Activated naive CD4-positive, alpha-beta T cell treated with anti-CD3 and anti-CD28 coated beads, Interleukin-2, amount 50 U/mL, for 16 hours (primary cell): ENCODE measurements around the gene CENPH.
"Not testable (repeated sequence)": the region's sequence is repeated elsewhere in the genome, so short reads cannot be mapped to it uniquely, and the experiment has no call there.

ENCODE experiments used
- DNase-seq: peaks from one replicate; pipeline ENCODE4 v3.0.0-alpha.2; 2020

The CENPH gene

GRCh38 chr5:69189162-69190086 lies at the start of gene CENPH:
CENPH (plus strand) TSS chr5:69189583; CDS start chr5:69189635, 52 bp downstream.
- DNase-seq: peak; percentile 89

- not testable (repeated sequence) for DNase-seq
Measured at GRCh38 chr5:69140239-69140638, 49.1 kb upstream of the CENPH start.

DNA sequence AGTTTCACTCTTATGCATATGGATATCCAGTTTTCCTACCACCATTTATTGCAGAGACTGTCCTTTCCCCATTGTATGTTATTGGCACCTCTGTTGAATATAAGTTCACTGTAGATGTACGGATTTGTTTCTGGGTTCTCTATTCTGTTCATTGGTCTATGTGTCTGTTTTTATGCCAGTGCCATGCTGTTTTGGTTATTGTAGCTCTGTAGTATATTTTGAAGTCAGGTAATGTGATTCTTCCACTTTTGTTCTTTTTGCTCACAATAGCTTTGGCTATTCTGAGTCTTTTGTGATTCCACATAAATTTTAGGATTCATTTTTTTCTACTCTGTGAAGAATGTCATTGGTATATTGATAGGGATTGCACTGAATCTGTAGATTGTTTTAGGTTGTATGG lies 48.6 kb upstream of the CENPH start:
- no peak for DNase-seq

DNA sequence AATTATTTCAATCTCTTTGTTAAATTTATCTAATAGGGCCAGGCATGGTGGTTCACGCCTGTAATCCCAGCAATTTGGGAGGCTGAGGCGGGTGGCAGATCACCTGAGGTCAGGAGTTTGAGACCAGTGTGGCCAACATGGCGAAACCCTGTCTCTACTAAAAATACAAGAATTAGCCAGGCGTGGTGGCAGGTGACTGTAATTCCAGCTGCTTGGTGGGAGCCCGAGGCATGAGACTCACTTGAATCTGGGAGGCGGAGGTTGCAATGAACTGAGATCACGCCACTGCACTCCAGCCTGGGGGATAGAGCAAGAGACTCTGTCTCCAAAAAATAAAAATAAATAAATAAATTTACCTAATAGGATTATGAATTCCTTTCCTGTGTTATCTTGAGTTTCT lies 40.8 kb upstream of the CENPH start:
- not testable (repeated sequence) for DNase-seq

- no peak for DNase-seq
Measured at GRCh38 chr5:69148981-69149675, 40.3 kb upstream of the CENPH start.

DNA sequence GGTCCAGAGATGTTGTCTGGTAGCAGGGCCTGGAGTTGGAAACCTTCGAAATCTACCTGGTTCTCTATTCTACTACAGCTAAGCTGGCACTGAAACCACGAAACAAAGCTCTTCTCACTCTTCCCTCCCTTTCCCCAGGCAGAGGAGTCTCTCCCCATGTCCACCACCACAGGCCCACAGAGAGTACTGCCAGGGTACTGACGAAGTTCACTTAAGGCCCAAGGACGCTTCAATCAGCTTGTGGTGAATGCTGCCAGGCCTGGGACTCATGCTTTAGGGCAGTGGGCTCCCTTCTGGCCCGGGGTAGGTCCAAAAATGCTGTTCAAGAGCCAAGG lies 39.7 kb upstream of the CENPH start:
- DNase-seq: no peak

- no peak for DNase-seq
Measured at GRCh38 chr5:69152731-69153130, 36.7 kb upstream of the CENPH start.

GRCh38 chr5:69156456-69156855 lies 32.9 kb upstream of the CENPH start:
- DNase-seq: no peak

DNA sequence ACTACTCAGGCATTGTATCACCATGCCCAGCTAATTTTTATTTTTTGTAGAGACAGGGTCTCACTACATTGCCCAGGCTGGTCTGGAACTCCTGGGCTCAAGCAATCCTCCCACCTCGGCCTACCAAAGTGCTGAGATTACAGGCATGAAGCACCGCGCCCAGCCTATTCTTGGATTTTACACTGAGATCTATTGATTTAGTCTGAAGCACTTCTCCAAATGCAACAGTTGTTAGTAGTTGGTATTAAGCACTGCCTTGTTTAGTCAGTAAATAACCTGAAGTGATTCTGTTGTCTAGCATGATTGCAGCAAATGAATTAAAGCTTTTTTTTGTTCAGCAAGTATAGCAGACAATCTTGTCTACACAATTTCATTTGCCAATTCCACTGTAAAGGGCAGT lies 31.3 kb upstream of the CENPH start:
- DNase-seq: no peak

DNA sequence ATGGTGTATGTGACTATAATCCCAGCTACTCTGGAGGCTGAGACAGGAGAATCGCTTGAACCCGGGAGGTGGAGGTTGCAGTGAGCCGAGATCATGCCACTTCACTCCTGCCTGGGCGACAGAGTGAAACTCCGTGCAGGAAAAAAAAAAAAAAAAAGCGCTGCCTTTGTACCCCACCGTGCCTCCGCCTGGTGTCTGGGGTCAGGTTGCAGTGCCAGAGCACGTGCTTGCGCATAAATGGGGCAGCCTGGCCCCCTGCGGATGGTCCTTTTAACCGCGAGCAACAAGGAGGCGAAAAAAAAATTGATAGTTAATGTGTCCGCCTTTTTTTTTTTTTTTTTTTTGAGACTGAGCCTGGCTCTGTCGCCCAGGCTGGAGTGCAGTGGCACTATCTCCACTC lies 28.7 kb upstream of the CENPH start:
- no peak for DNase-seq

GRCh38 chr5:69166686-69167492 lies 22.5 kb upstream of the CENPH start, which contains the start of gene CCNB1:
CCNB1 (plus strand) TSS chr5:69167150; CDS start chr5:69167263, 113 bp downstream.
- peak; percentile 98 for DNase-seq

DNA sequence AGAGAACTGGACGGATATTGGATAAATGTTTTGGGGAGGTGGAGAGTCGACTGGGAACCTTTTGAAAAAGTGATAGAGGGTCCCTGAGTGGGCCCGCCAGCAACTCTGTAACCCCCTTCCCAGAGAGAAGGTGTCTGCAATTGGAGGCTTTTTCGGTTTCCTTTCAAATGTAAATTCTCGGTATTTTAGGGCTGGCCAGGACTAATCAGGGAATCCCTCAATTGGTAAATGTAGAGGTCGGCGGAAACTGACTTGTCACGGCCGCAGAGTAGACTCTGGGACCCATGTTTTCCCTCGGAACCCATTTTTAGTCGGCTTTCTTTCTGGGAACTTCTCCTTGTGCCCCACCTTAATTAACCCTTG lies 21.9 kb upstream of the CENPH start:
- DNase-seq: no peak

- DNase-seq: no peak
Measured at GRCh38 chr5:69167929-69168328, 21.5 kb upstream of the CENPH start.

DNA sequence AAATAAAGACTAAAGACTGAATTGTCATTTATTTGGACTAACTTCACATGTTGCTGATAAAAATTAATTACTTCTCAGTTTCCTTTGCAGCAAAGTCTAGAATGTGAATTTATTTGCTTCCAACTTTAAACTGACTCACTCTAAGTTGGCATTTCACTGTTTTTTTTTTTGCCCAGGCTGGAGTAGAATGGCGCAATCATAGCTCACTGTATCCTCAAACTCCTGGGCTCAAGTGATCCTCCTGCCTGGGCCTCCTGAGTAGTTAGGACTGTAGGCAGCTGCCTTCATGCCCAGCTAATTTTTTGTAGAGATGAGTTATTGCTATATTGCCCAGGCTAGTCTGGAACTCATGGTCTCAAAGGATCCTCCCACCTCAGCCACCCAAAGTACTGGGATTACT lies 18.9 kb upstream of the CENPH start:
- DNase-seq: no peak

DNA sequence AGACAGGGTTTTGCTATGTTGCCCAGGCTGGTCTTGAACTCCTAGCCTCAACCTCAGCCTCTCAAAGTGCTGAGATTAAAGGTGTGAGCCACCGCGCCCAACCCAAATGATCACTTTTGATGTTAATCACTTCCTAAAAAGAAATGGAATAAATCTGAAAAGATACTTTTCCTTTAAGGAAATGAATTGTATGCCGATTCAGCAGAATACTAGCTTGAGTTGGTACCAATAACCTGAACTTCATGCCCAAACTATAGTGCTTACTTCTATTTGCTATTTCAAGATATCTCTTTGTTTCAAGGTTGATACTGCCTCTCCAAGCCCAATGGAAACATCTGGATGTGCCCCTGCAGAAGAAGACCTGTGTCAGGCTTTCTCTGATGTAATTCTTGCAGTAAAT lies 18.4 kb upstream of the CENPH start:
- no peak for DNase-seq

- not testable (repeated sequence) for DNase-seq
Measured at GRCh38 chr5:69181659-69182293, 7.6 kb upstream of the CENPH start.

DNA sequence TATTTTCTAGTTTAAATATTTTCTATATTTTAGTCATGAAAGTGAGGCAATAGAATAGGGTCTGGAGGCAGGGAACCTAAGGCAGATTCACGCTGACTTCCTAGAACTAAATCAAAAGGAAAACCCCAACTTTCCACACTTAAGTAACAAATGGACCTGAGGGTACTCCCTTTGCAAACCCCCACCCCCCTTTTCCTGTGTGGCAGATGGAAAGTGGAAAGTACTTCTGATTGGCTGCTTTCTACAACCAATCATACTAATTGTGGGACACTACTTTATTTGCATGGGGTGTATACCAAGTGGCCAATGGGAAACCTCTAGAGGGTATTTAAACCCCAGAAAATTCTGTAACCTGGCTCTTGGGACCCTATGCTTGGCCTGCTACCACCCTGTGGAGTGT lies 4.8 kb upstream of the CENPH start:
- no peak for DNase-seq

- no peak for DNase-seq
Measured at GRCh38 chr5:69187342-69187741, 2.0 kb upstream of the CENPH start.

DNA sequence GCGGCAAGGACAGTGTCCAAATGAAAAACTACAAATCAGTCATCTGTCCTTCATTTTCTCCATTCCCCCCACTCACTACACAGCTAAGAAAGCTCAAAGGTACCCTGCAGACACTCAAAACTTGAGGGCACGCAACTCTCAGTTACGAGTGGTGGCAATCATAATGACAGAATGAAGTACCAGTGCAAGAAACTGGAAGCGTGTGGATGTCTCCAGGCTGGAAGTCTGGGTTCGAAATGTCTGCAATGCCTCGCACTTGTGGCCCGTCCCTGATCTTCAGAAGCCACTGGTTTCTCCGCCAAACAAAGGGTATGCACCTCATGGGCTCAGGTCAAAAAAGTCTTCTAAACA lies 597 bp upstream of the CENPH start:
- no peak for DNase-seq

GRCh38 chr5:69202497-69202896 lies 13.1 kb downstream of the CENPH start:
- DNase-seq: no peak

GRCh38 chr5:69206528-69207190 lies 17.3 kb downstream of the CENPH start:
- no peak for DNase-seq

- DNase-seq: no peak
Measured at GRCh38 chr5:69209602-69210001, 20.2 kb downstream of the CENPH start.

DNA sequence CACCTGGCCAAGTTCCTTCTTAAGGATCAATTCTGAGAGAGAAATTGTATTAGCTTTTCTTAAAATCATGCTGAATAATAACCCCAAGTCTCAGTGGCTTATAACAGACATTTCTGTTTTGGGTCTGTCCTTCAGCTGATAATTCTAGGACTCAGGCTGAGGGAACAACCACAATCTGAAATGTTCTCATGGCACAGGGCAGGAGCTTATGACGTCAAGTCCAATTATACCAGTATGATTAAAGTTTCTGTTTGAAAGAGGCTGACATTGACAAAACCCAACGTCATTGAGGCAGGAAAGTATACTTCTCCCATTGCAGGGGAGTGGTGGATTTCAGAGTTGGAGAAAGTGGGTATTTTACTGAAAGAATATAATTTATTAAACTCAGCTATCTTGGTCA lies 21.8 kb downstream of the CENPH start:
- no peak for DNase-seq
